GM06990 (cell line): ENCODE data around the gene PEX14.

Experiments
- DNase-seq: peaks from one replicate; pipeline ENCODE4 v3.0.0-alpha.2; 2011; ENCODE audit not compliant: insufficient read length; ENCODE audit errors: extremely low read depth
- H3K27me3 ChIP-seq: replicated peaks from 2 replicates; pipeline ENCODE4 v1.6.0; 2011; ENCODE audit warnings: low read length; ENCODE audit not compliant: control insufficient read depth, insufficient read depth
- H3K36me3 ChIP-seq: 2 replicates; pipeline ENCODE4 v1.5.1; 2011; ENCODE audit warnings: low read length; ENCODE audit not compliant: control insufficient read depth, insufficient read depth
- H3K4me3 ChIP-seq: replicated peaks from 2 replicates; pipeline ENCODE4 v1.5.1; 2011; ENCODE audit warnings: low read depth, mild to moderate bottlenecking, control low read depth, low read length
- CTCF ChIP-seq: IDR thresholded peaks from 2 replicates; pipeline ENCODE4 v1.5.1; 2011; ENCODE audit warnings: low read length, control low read depth, mild to moderate bottlenecking, inconsistent platforms; ENCODE audit not compliant: insufficient read depth, poor library complexity, severe bottlenecking

PEX14 gene

DNA sequence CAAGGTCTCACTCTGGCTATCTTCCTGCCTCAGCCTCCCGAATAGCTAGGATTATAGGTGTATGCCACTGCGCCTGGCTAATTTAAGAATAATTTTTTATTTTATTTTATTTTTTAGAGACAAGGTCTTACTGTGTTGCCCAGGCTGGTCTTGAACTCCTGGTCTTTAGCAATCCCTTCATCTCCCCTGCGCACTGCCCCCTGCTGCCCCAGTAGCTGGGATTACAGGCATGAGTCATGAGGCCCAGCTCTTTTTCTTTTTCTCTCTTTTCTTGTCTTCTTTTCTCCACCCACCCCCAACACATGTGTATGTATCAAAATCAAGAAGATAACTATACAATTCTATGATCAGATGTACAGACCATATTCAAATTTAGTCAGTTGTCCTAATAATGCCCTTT is 87.2 kb downstream of the PEX14 start:
- Histone ChIP-seq H3K4me3 (no peak overlapping the region), H3K27me3 (no peaks in the 10 kb centered on the region), H3K36me3 (no peaks in the 10 kb centered on the region)
- peak; percentile 29 for TF ChIP-seq CTCF
- DNase-seq, result no peak

GRCh38 chr1:10564063-10564462 is 89.3 kb downstream of the PEX14 start:
- no peaks in the 10 kb centered on the region for H3K36me3 ChIP-seq
- DNase-seq, result no peak
- TF ChIP-seq CTCF, result no peak

DNA sequence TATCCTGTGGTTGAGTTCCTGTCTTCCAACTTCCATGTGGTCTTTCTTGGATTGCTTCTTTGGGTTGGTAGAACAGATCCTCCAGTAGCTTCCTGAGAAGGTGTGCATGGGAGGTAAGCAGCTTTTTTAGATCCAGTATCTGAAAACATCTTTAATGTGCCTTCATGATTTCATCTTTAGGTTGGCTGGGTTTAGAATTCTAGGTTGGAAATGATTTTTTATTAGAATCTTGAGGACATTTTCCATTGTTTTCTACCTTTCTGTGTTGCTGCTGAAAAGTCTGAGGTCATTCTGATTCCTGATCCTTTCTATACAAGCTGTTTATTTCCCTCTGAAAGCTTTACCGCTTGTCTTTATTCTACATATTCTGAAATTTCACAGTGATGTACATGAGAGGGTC is 94.8 kb downstream of the PEX14 start:
- H3K4me3 ChIP-seq, result no peak overlapping the region
- TF ChIP-seq CTCF, result no peak
- H3K36me3 ChIP-seq, result no peaks in the 10 kb centered on the region
- H3K27me3 ChIP-seq, result no peaks in the 10 kb centered on the region
- no peak for DNase-seq

More at GRCh38 chr1:10564063-10564462, 89.3 kb downstream of the PEX14 start:
- Histone ChIP-seq H3K27me3 (no peaks in the 10 kb centered on the region), H3K4me3 (no peak overlapping the region)

- DNase-seq, result no peak
- TF ChIP-seq CTCF, result no peak
- no peaks in the 10 kb centered on the region for H3K27me3 ChIP-seq
Observed at GRCh38 chr1:10575616-10576015, 100.9 kb downstream of the PEX14 start.

GRCh38 chr1:10578070-10578469 is 103.3 kb downstream of the PEX14 start:
- Histone ChIP-seq H3K4me3 (no peak overlapping the region), H3K27me3 (no peaks in the 10 kb centered on the region), H3K36me3 (no peaks in the 10 kb centered on the region)
- no peak for DNase-seq
- TF ChIP-seq CTCF, result no peak

More at GRCh38 chr1:10575616-10576015, 100.9 kb downstream of the PEX14 start:
- Histone ChIP-seq H3K36me3 (no peaks in the 10 kb centered on the region), H3K4me3 (no peak overlapping the region)

GRCh38 chr1:10583641-10584040 is 108.9 kb downstream of the PEX14 start:
- H3K36me3 ChIP-seq, result no peaks in the 10 kb centered on the region
- H3K27me3 ChIP-seq, result no peaks in the 10 kb centered on the region
- TF ChIP-seq CTCF, result no peak
- no peak for DNase-seq
- H3K4me3 ChIP-seq, result no peak overlapping the region
